Measurements from ENCODE around the gene RHEBL1.

Gene RHEBL1

GRCh38 chr12:49069507-49070346 is at the start of gene RHEBL1:
RHEBL1 (minus strand) TSS chr12:49069979; CDS start chr12:49069785, 194 bp downstream.
- peak; percentile 93 to 95 for DNase-seq (ENCODE audit: low read depth in 2 of 2)

- no peak for DNase-seq (ENCODE audit: low read depth in 2 of 2)
Measured at GRCh38 chr12:49111206-49111605, 41.4 kb upstream of the RHEBL1 start.

- DNase-seq (ENCODE audit: low read depth in 2 of 2): peak; percentile 84 to 88
Measured at GRCh38 chr12:49110464-49111155, 40.8 kb upstream of the RHEBL1 start, which contains the start of gene LMBR1L. LMBR1L (minus strand) TSS chr12:49110847; CDS start chr12:49110555, 292 bp downstream.

GRCh38 chr12:49109641-49110463 is 40.1 kb upstream of the RHEBL1 start:
- no peak for DNase-seq (ENCODE audit: low read depth in 2 of 2)

GRCh38 chr12:49108958-49109404 is 39.2 kb upstream of the RHEBL1 start:
- no peak for DNase-seq (ENCODE audit: low read depth in 2 of 2)

- DNase-seq (ENCODE audit: low read depth in 2 of 2): no peak
Measured at GRCh38 chr12:49105504-49106084, 35.8 kb upstream of the RHEBL1 start.

GRCh38 chr12:49104822-49105221 is 35.0 kb upstream of the RHEBL1 start:
- DNase-seq (ENCODE audit: low read depth in 2 of 2): no peak

- no peak for DNase-seq (ENCODE audit: low read depth in 2 of 2)
Measured at GRCh38 chr12:49100380-49100779, 30.6 kb upstream of the RHEBL1 start.

GRCh38 chr12:49098703-49099102 is 28.9 kb upstream of the RHEBL1 start:
- no peak for DNase-seq (ENCODE audit: low read depth in 2 of 2)

GRCh38 chr12:49098035-49098451 is 28.3 kb upstream of the RHEBL1 start:
- peak in 1 of 2 donors; percentile 39 for DNase-seq (ENCODE audit: low read depth in 2 of 2)

- DNase-seq (ENCODE audit: low read depth in 2 of 2): no peak
Measured at GRCh38 chr12:49097381-49097780, 27.6 kb upstream of the RHEBL1 start.

- DNase-seq (ENCODE audit: low read depth in 2 of 2): no peak
Measured at GRCh38 chr12:49094975-49095365, 25.2 kb upstream of the RHEBL1 start.

- no peak for DNase-seq (ENCODE audit: low read depth in 2 of 2)
Measured at GRCh38 chr12:49094160-49094974, 24.6 kb upstream of the RHEBL1 start, which contains the start of gene DHH. DHH (minus strand) TSS chr12:49094801; CDS start chr12:49094512, 289 bp downstream.

GRCh38 chr12:49093792-49094159 is 24.0 kb upstream of the RHEBL1 start:
- DNase-seq (ENCODE audit: low read depth in 2 of 2): no peak

GRCh38 chr12:49092816-49093406 is 23.1 kb upstream of the RHEBL1 start:
- no peak for DNase-seq (ENCODE audit: low read depth in 2 of 2)

- DNase-seq (ENCODE audit: low read depth in 2 of 2): peak in 1 of 2 donors; percentile 41
Measured at GRCh38 chr12:49092086-49092815, 22.5 kb upstream of the RHEBL1 start.

- no peak for DNase-seq (ENCODE audit: low read depth in 2 of 2)
Measured at GRCh38 chr12:49091836-49092085, 22.0 kb upstream of the RHEBL1 start.

- no peak for DNase-seq (ENCODE audit: low read depth in 2 of 2)
Measured at GRCh38 chr12:49091056-49091835, 21.5 kb upstream of the RHEBL1 start.
